H9 (cell line): ENCODE measurements around the gene CDH4. TPM values are rescaled to one million over a fixed set of nuclear protein-coding genes. Genes with fewer than 3 reads are reported as not detected.

Source experiments
- DNase-seq: peaks from one replicate; pipeline ENCODE4 v3.0.0-alpha.2; 2017
- H2AFZ ChIP-seq: one replicate; pipeline ENCODE4 v1.6.1; 2013; ENCODE audit warnings: mild to moderate bottlenecking, low read length, control low read depth, moderate library complexity
- H2AK5ac ChIP-seq: 2 replicates; pipeline ENCODE4 v1.6.1; 2013; ENCODE audit warnings: low read length, control low read depth, mixed read lengths; ENCODE audit not compliant: insufficient read length
- H2BK120ac ChIP-seq: one replicate; pipeline ENCODE4 v1.6.1; 2013; ENCODE audit warnings: low read depth, mild to moderate bottlenecking, low read length, control low read depth, inconsistent platforms; ENCODE audit not compliant: poor library complexity, severe bottlenecking
- H2BK12ac ChIP-seq: 2 replicates; pipeline ENCODE4 v1.6.1; 2013; ENCODE audit warnings: low read length, control low read depth, mixed read lengths, low read depth; ENCODE audit not compliant: insufficient read length
- H2BK15ac ChIP-seq: 2 replicates; pipeline ENCODE4 v1.6.1; 2013; ENCODE audit warnings: low read depth, low read length, control low read depth
- H2BK20ac ChIP-seq: one replicate; pipeline ENCODE4 v1.6.1; 2013; ENCODE audit warnings: low read depth, mild to moderate bottlenecking, low read length, control low read depth, inconsistent platforms; ENCODE audit not compliant: poor library complexity, severe bottlenecking
- H2BK5ac ChIP-seq: 2 replicates; pipeline ENCODE4 v1.6.1; 2013; ENCODE audit warnings: low read length, control low read depth, mixed read lengths; ENCODE audit not compliant: insufficient read length
- H3K14ac ChIP-seq: 2 replicates; pipeline ENCODE4 v1.6.1; 2013; ENCODE audit warnings: low read length, control low read depth; ENCODE audit not compliant: insufficient read depth
- H3K18ac ChIP-seq: 2 replicates; pipeline ENCODE4 v1.6.1; 2013; ENCODE audit warnings: low read depth, mild to moderate bottlenecking, mixed read lengths, low read length, control low read depth; ENCODE audit not compliant: insufficient read length
- H3K23ac ChIP-seq: 2 replicates; pipeline ENCODE4 v1.6.1; 2013; ENCODE audit warnings: low read length, control low read depth, mixed read lengths, low read depth; ENCODE audit not compliant: insufficient read length
- H3K23me2 ChIP-seq: 2 replicates; pipeline ENCODE4 v1.6.1; 2013; ENCODE audit warnings: low read depth, mild to moderate bottlenecking, mixed read lengths, low read length, control low read depth; ENCODE audit not compliant: insufficient read length, poor library complexity, severe bottlenecking
- H3K27ac ChIP-seq: 2 replicates; pipeline ENCODE4 v1.5.1; 2013; ENCODE audit warnings: low read length, control low read depth, mixed read lengths, low read depth; ENCODE audit not compliant: insufficient read length
- H3K27me3 ChIP-seq: 2 replicates; pipeline ENCODE4 v1.6.1; 2013; ENCODE audit warnings: low read length, control low read depth, inconsistent platforms; ENCODE audit not compliant: insufficient read depth
- H3K4ac ChIP-seq: 2 replicates; pipeline ENCODE4 v1.6.1; 2013; ENCODE audit warnings: low read depth, mild to moderate bottlenecking, control low read depth, inconsistent platforms, low read length, moderate library complexity
- H3K4me1 ChIP-seq: 2 replicates; pipeline ENCODE4 v1.6.1; 2013; ENCODE audit warnings: low read length, control low read depth, inconsistent platforms; ENCODE audit not compliant: insufficient read depth
- H3K4me2 ChIP-seq: 2 replicates; pipeline ENCODE4 v1.6.1; 2013; ENCODE audit warnings: low read length, control low read depth, mixed read lengths; ENCODE audit not compliant: insufficient read length, insufficient read depth
- H3K56ac ChIP-seq: 2 replicates; pipeline ENCODE4 v1.6.1; 2013; ENCODE audit warnings: low read depth, mild to moderate bottlenecking, mixed read lengths, low read length, control low read depth; ENCODE audit not compliant: insufficient read length
- H3K79me1 ChIP-seq: 2 replicates; pipeline ENCODE4 v1.6.1; 2013; ENCODE audit warnings: low read depth, mild to moderate bottlenecking, moderate library complexity, low read length, control low read depth, inconsistent platforms; ENCODE audit not compliant: insufficient read depth, poor library complexity, severe bottlenecking
- H3K79me2 ChIP-seq: 2 replicates; pipeline ENCODE4 v1.6.1; 2013; ENCODE audit warnings: low read length, control low read depth, inconsistent platforms; ENCODE audit not compliant: insufficient read depth
- H3K9ac ChIP-seq: 2 replicates; pipeline ENCODE4 v1.6.1; 2013; ENCODE audit warnings: low read length, control low read depth, mixed read lengths; ENCODE audit not compliant: insufficient read length; ENCODE audit errors: extremely low read depth
- H3K9me3 ChIP-seq: one replicate; pipeline ENCODE4 v1.6.1; 2013; ENCODE audit warnings: low read depth, low read length, inconsistent platforms; ENCODE audit not compliant: control insufficient read depth
- H3T11ph ChIP-seq: one replicate; pipeline ENCODE4 v1.6.1; 2013; ENCODE audit warnings: mild to moderate bottlenecking, low read length, control low read depth, inconsistent platforms
- H4K20me1 ChIP-seq: one replicate; pipeline ENCODE4 v1.6.1; 2013; ENCODE audit not compliant: control insufficient read depth, insufficient read length, insufficient read depth
- H4K5ac ChIP-seq: 2 replicates; pipeline ENCODE4 v1.6.1; 2013; ENCODE audit warnings: low read depth, mild to moderate bottlenecking, mixed read lengths, low read length, control low read depth; ENCODE audit not compliant: insufficient read length
- H4K8ac ChIP-seq: replicated peaks from 2 replicates; pipeline ENCODE4 v1.6.1; 2013; ENCODE audit warnings: low read length, control low read depth, mixed read lengths, low read depth; ENCODE audit not compliant: insufficient read length
- H4K91ac ChIP-seq: 2 replicates; pipeline ENCODE4 v1.6.1; 2013; ENCODE audit warnings: low read depth, mild to moderate bottlenecking, moderate library complexity, mixed read lengths, low read length, control low read depth; ENCODE audit not compliant: insufficient read length
- H3K27ac Mint-ChIP-seq, 3 experiments: 2 replicates in 2 of 3; 3 replicates in 1 of 3; pipeline ENCODE4 v1.8.0; 2020 to 2021; ENCODE audit warnings: mixed read lengths in 3 of 3, mild to moderate bottlenecking in 1 of 3, moderate library complexity in 1 of 3
- H3K27me3 Mint-ChIP-seq: 2 replicates; pipeline ENCODE4 v1.8.0; 2021; ENCODE audit warnings: low read depth, mild to moderate bottlenecking, moderate library complexity, mixed read lengths
- H3K36me3 Mint-ChIP-seq, 3 experiments: 2 replicates in 2 of 3; 3 replicates in 1 of 3; pipeline ENCODE4 v1.8.0; 2020 to 2021; ENCODE audit warnings: low read depth in 3 of 3, mixed read lengths in 3 of 3; ENCODE audit not compliant: insufficient read depth in 1 of 3
- H3K4me1 Mint-ChIP-seq, 2 experiments: 2 replicates each; pipeline ENCODE4 v1.8.0; 2020; ENCODE audit warnings: mixed read lengths in 2 of 2
- H3K4me3 Mint-ChIP-seq, 2 experiments: 2 replicates in 1 of 2; 3 replicates in 1 of 2; pipeline ENCODE4 v1.8.0; 2020 to 2021; ENCODE audit warnings: mild to moderate bottlenecking in 2 of 2, mixed read lengths in 2 of 2, moderate library complexity in 1 of 2
- H3K9me3 Mint-ChIP-seq, 2 experiments: 2 replicates in 1 of 2; 3 replicates in 1 of 2; pipeline ENCODE4 v1.8.0; 2020; ENCODE audit warnings: mild to moderate bottlenecking in 2 of 2, mixed read lengths in 2 of 2, moderate library complexity in 1 of 2
- CTCF ChIP-seq: fragments of 200-600 bp; sonication (generic); conservative IDR thresholded peaks from 3 replicates; pipeline ENCODE4 v1.8.0; 2021; ENCODE audit warnings: antibody characterized with exemption, mild to moderate bottlenecking
- WGBS: extraction: QIAGEN DNeasy Blood & Tissue Kit; methylation state at CpG from one replicate; pipeline ENCODE4 v1.1.7; 2013; ENCODE audit warnings: missing lambda C conversion rate, low lambda C conversion rate, mixed read lengths; ENCODE audit not compliant: insufficient read length; ENCODE audit errors: extremely low coverage; 5-methylcytosine and 5-hydroxymethylcytosine counted together
- total RNA-seq: library from RNA; stranded (reverse); gene quantifications from 2 replicates; pipeline ENCODE4 v1.2.1, GENCODE V29; 2021

CDH4 gene
- total RNA-seq, 1 experiment from 2014 or later = 3.0 TPM

- no peak overlapping the region for H4K8ac ChIP-seq
- no peaks in the 10 kb centered on the region for H3K23me2 ChIP-seq
- H3K79me1 ChIP-seq = no peaks in the 10 kb centered on the region
- no peak overlapping the region for H3K18ac ChIP-seq
- H3K27me3 Mint-ChIP-seq = peaks cover 53% of the 10 kb centered on the region
- no peak overlapping the region for H2BK5ac ChIP-seq
- H3K9me3 Mint-ChIP-seq = peaks cover 0 to 3% of the 10 kb centered on the region in 2 experiments; a peak in 2 of 5 replicates
- no CpG with 5 or more reads among the region's 9 CpGs for WGBS
- no peak overlapping the region for H3K14ac ChIP-seq
- no peaks in the 10 kb centered on the region; the same call in 1 of the 2 replicates for H3K27me3 ChIP-seq
- no peak overlapping the region for H3K4me3 Mint-ChIP-seq
- H3K56ac ChIP-seq = no peak overlapping the region
- H3K9me3 ChIP-seq = no peaks in the 10 kb centered on the region
- H3K79me2 ChIP-seq = no peaks in the 10 kb centered on the region
- no peak overlapping the region for H3K9ac ChIP-seq
- H3K27ac Mint-ChIP-seq = no peak overlapping the region
- no peak overlapping the region for H3K4ac ChIP-seq
- H3K4me2 ChIP-seq = no peak overlapping the region
- H3K27ac ChIP-seq = no peak overlapping the region
- TF ChIP-seq CTCF = no peak
- no peak for DNase-seq
- no peak overlapping the region for H2BK15ac ChIP-seq
- no peak overlapping the region for H2AK5ac ChIP-seq
- no peaks in the 10 kb centered on the region; the same call in 1 of the 2 replicates for H3K4me1 ChIP-seq
- H2AFZ ChIP-seq = no peak overlapping the region
- no peaks in the 10 kb centered on the region for H4K20me1 ChIP-seq
- H4K5ac ChIP-seq = no peak overlapping the region
- no peak overlapping the region for H3K23ac ChIP-seq
- H4K91ac ChIP-seq = no peak overlapping the region
- H3K36me3 Mint-ChIP-seq = peaks cover 0 to 13% (median 9%) of the 10 kb centered on the region in 3 experiments; a peak in 5 of 7 replicates
- no peak overlapping the region for H2BK20ac ChIP-seq
- H3K4me1 Mint-ChIP-seq = peaks cover 22 to 29% of the 10 kb centered on the region in 2 experiments
- H2BK120ac ChIP-seq = no peak overlapping the region
- H2BK12ac ChIP-seq = no peak overlapping the region
- H3T11ph ChIP-seq = no peak overlapping the region
Observed at GRCh38 chr20:61263938-61264337, 11.9 kb downstream of the CDH4 start.
